Fibroblast of skin of left quadriceps (primary cell): Measurements from ENCODE around the gene BIK.

ENCODE experiments used
- DNase-seq, 2 experiments: peaks; one replicate each; pipeline ENCODE4 v3.0.0-alpha.2; 2013; ENCODE audit warnings: low read depth in 2 of 2

The BIK gene

GRCh38 chr22:43162412-43163150, 52.0 kb downstream of the BIK start:
- DNase-seq, result no peak

- DNase-seq, result no peak
Measured at GRCh38 chr22:43163241-43163795, 52.8 kb downstream of the BIK start.

- DNase-seq, result no peak
Measured at GRCh38 chr22:43164636-43165035, 54.1 kb downstream of the BIK start.

GRCh38 chr22:43166132-43166930, 55.8 kb downstream of the BIK start:
- no peak for DNase-seq

DNA sequence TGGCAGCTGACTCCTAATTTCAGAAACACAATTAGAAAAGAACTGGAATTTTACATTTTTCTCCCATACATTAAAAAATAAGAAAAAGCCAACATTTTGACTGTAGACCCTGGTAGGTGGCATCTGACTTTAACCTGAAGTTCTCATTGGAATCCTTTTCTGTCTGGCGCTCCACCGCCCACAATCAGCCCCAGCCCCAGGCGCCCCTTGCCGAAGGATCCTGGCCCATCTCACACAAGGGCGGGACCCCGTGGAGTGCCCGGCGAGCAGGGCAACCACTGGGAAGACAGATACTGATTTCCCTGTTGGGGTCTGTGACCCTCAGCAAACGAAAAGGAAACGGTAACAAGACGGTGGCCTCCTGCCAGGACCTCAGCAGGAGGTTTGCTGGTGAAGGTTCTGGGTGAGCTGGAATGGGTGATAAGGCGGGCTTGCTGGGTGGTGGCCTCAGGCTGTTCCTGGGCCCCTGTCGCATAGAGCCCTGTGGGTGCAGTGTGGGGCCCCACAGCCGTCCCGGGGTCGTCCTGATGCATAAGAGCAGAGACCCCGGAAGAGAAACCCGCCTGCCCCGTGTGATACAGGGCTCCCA, 56.5 kb downstream of the BIK start:
- no peak for DNase-seq

GRCh38 chr22:43168471-43169309, 58.1 kb downstream of the BIK start:
- DNase-seq, result no peak

GRCh38 chr22:43169310-43170130, 59.0 kb downstream of the BIK start:
- DNase-seq, result no peak

GRCh38 chr22:43170131-43170480, 59.6 kb downstream of the BIK start:
- no peak for DNase-seq

- no peak for DNase-seq
Measured at GRCh38 chr22:43171019-43171491, 60.5 kb downstream of the BIK start.

GRCh38 chr22:43171607-43172006, 61.1 kb downstream of the BIK start:
- DNase-seq, result no peak

GRCh38 chr22:43172191-43172590, 61.6 kb downstream of the BIK start:
- DNase-seq, result no peak

DNA sequence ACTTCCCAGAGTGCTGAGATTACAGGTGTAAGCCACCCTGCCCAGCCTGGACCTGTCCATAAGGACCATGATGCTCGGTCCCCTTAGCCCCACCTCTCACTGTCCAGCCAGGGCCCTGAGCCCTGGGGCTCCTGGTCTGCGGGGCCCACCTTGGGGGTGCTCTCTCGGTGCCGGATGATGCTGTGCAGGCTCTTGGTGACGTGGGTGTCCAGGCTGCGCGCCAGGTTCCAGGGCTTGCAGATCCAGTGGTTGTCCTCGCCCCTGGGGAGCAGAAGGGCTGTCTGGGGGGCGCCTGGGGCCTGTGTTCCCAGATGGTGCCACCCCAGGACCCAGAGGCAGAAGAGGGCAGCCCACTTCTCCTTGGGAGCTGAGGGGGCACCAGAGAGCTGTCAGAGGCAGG, 63.0 kb downstream of the BIK start:
- no peak for DNase-seq

GRCh38 chr22:43173976-43174720, 63.6 kb downstream of the BIK start:
- no peak for DNase-seq

DNA sequence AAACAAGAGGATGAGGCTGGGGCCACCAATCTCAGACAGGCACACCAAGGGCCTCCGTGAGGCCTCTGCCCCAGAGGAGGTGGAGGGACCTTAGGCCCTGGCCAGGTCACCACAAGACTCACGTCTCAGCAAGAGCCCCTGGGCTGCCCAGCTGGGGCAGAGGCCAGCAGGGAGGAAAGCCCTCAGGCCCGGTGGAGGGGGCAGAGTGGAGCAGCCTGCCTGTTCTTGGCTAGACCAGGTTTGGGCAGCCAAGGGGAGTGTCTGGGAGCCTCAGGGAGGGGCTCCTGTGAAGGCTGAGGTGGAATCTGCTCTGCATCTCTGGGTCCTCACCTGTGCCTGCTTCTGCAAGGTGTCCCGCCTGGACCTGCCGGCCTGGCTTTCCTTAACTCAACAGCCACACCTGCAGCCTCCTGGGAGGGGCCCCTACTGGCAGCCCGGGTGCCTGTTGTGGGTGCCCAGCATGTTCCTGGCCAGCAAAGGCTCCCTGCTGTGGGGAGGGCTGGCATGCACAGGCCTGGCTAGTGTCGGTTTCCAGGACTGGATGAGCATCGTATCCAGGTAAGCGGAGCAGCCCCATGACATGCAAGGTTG, 64.5 kb downstream of the BIK start:
- DNase-seq, result no peak

- no peak for DNase-seq
Measured at GRCh38 chr22:43176090-43176489, 65.5 kb downstream of the BIK start.

DNA sequence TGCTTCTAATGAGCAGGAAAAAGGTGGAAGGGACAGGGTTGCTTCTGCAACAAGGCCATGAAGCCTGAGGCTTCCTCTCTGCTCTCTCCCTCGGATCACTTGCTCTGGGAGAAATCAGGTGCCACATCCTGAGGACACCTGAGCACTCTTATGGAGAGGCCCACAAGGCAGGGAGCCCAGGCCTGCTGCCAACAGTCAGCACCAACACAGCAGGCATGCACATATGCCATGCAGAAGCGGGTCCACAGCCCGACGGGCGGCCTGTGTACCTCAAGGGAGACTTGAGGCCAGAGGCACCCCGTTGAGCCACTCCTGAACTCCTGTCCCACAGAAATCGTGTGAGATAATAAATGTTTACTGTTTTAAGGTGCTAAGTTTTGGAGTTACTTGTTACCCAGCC, 66.9 kb downstream of the BIK start:
- DNase-seq, result no peak
